OCI-LY1 (cell line): ENCODE data around the gene SLC2A5.

Experiments
- H2AFZ ChIP-seq: fragments of 200-600 bp; sonication (generic), shearing (Covaris generic); 2 replicates; pipeline ENCODE4 v1.6.0; 2014; ENCODE audit warnings: antibody characterized with exemption, mild to moderate bottlenecking, low read length
- H3F3A ChIP-seq: fragments of 200-600 bp; sonication (generic), shearing (Covaris generic); 2 replicates; pipeline ENCODE4 v1.6.0; 2014; ENCODE audit warnings: mild to moderate bottlenecking, antibody characterized with exemption, low read length, moderate library complexity; ENCODE audit not compliant: insufficient read depth
- H3K27ac ChIP-seq: fragments of 200-600 bp; sonication (generic); 2 replicates; pipeline ENCODE4 v1.5.1; 2014; ENCODE audit warnings: low read length, mixed run types, mild to moderate bottlenecking, low read depth; ENCODE audit not compliant: poor library complexity, severe bottlenecking
- H3K27me3 ChIP-seq: fragments of 200-600 bp; sonication (generic); 2 replicates; pipeline ENCODE4 v1.6.0; 2014; ENCODE audit warnings: antibody characterized with exemption, mild to moderate bottlenecking, low read length, moderate library complexity; ENCODE audit not compliant: insufficient read depth
- H3K36me3 ChIP-seq: fragments of 200-600 bp; sonication (generic); 2 replicates; pipeline ENCODE4 v1.6.1; 2014; ENCODE audit warnings: mild to moderate bottlenecking, antibody characterized with exemption, low read length, moderate library complexity, mixed read lengths; ENCODE audit not compliant: insufficient read depth
- H3K4me1 ChIP-seq: fragments of 200-600 bp; sonication (generic); 2 replicates; pipeline ENCODE4 v1.5.1; 2014; ENCODE audit warnings: mild to moderate bottlenecking, low read length, moderate library complexity; ENCODE audit not compliant: insufficient read depth, severe bottlenecking
- H3K4me2 ChIP-seq: fragments of 200-600 bp; sonication (generic), shearing (Covaris generic); 2 replicates; pipeline ENCODE4 v1.6.1; 2014; ENCODE audit warnings: low read length
- H3K4me3 ChIP-seq: fragments of 200-600 bp; sonication (generic); 2 replicates; pipeline ENCODE4 v1.5.1; 2014; ENCODE audit warnings: low read length, low read depth, mild to moderate bottlenecking, mixed read lengths; ENCODE audit not compliant: poor library complexity, severe bottlenecking
- H3K79me2 ChIP-seq: fragments of 200-600 bp; shearing (Covaris generic); 2 replicates; pipeline ENCODE4 v1.6.1; 2016; ENCODE audit warnings: mixed run types, low read length, mixed read lengths; ENCODE audit not compliant: insufficient read depth
- H3K9ac ChIP-seq: fragments of 200-600 bp; sonication (generic), shearing (Covaris generic); 2 replicates; pipeline ENCODE4 v1.6.1; 2014; ENCODE audit warnings: mild to moderate bottlenecking, low read length, mixed read lengths
- H3K9me2 ChIP-seq: fragments of 200-600 bp; sonication (generic), shearing (Covaris generic); 2 replicates; pipeline ENCODE4 v1.6.1; 2014; ENCODE audit warnings: low read depth, mild to moderate bottlenecking, low read length, mixed read lengths
- H3K9me3 ChIP-seq: fragments of 200-600 bp; shearing (Covaris generic); 2 replicates; pipeline ENCODE4 v1.6.1; 2014; ENCODE audit warnings: low read length, mixed read lengths
- H4K20me1 ChIP-seq: fragments of 200-600 bp; sonication (generic), shearing (Covaris generic); 2 replicates; pipeline ENCODE4 v1.6.0; 2016; ENCODE audit warnings: mild to moderate bottlenecking, low read length; ENCODE audit not compliant: insufficient read depth
- EZH2 ChIP-seq: fragments of 200-600 bp; sonication (generic), shearing (Covaris generic); IDR thresholded peaks from 2 replicates; pipeline ENCODE4 v1.8.0; 2017; ENCODE audit warnings: borderline replicate concordance, mixed run types, mild to moderate bottlenecking, antibody characterized with exemption, low read length, moderate library complexity, mixed read lengths
- TF ChIP-seq, protein P1 (sequence below): fragments of 200-600 bp; sonication (generic), shearing (Covaris generic); IDR thresholded peaks from 2 replicates; pipeline ENCODE4 v1.5.1; 2017; ENCODE audit warnings: mild to moderate bottlenecking, antibody characterized with exemption, low read length, moderate library complexity, mixed read lengths

Gene SLC2A5

DNA sequence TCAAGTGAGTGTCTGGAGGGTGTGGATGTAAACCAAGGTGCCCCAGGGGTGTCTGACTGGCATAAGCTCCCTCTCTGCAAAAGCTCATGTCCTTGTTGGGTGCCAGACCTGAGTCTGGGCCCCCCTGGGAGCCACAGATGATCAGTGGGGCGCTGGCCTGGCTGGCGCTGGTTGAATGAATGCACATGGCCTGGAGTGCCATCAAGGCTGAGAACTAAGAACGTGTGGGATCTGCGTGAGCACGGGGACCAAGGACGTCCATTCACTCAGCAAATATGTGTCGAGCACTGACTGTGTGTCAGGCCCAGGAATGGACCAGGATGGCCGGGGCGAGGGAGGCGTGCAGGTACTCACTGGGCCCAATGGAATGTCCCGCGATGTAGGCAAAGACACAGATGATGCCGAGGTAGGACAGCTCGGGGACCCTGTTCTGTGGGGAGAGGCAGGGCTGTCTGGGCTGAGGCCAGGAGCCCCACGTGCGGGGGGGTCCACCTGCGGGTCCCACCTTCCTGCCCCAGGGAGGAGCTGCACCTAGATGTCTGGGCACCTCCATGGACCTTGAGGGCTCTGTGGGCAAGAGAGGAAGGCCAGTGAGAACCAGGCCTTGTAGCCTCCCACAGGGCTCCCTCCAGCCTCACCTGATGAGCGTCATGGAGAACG, 62.3 kb downstream of the SLC2A5 start:
- TF ChIP-seq, protein P1, sequence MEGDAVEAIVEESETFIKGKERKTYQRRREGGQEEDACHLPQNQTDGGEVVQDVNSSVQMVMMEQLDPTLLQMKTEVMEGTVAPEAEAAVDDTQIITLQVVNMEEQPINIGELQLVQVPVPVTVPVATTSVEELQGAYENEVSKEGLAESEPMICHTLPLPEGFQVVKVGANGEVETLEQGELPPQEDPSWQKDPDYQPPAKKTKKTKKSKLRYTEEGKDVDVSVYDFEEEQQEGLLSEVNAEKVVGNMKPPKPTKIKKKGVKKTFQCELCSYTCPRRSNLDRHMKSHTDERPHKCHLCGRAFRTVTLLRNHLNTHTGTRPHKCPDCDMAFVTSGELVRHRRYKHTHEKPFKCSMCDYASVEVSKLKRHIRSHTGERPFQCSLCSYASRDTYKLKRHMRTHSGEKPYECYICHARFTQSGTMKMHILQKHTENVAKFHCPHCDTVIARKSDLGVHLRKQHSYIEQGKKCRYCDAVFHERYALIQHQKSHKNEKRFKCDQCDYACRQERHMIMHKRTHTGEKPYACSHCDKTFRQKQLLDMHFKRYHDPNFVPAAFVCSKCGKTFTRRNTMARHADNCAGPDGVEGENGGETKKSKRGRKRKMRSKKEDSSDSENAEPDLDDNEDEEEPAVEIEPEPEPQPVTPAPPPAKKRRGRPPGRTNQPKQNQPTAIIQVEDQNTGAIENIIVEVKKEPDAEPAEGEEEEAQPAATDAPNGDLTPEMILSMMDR = no peak
- no peak for TF ChIP-seq EZH2
- no peak overlapping the region for H3K27ac ChIP-seq
- H3K27me3 ChIP-seq = no peaks in the 10 kb centered on the region; the same call in 1 of the 2 replicates
- H4K20me1 ChIP-seq = no peaks in the 10 kb centered on the region
- H3K9me3 ChIP-seq = no peaks in the 10 kb centered on the region
- no peaks in the 10 kb centered on the region for H3F3A ChIP-seq
- no peak overlapping the region for H2AFZ ChIP-seq
- H3K4me2 ChIP-seq = no peak overlapping the region
- H3K4me3 ChIP-seq = no peak overlapping the region
- no peak overlapping the region for H3K9ac ChIP-seq
- no peaks in the 10 kb centered on the region for H3K79me2 ChIP-seq
- no peaks in the 10 kb centered on the region for H3K36me3 ChIP-seq
- H3K9me2 ChIP-seq = no peaks in the 10 kb centered on the region
- H3K4me1 ChIP-seq = peaks cover 48% of the 10 kb centered on the region

GRCh38 chr1:9005395-9005708, 64.1 kb downstream of the SLC2A5 start:
- H3F3A ChIP-seq = no peaks in the 10 kb centered on the region
- H2AFZ ChIP-seq = no peak overlapping the region
- H3K27ac ChIP-seq = no peak overlapping the region
- H3K4me3 ChIP-seq = no peak overlapping the region
- no peaks in the 10 kb centered on the region for H4K20me1 ChIP-seq
- H3K9me3 ChIP-seq = no peaks in the 10 kb centered on the region
- no peak overlapping the region for H3K9ac ChIP-seq
- H3K36me3 ChIP-seq = no peaks in the 10 kb centered on the region
- H3K9me2 ChIP-seq = no peaks in the 10 kb centered on the region
- peaks cover 36% of the 10 kb centered on the region for H3K4me1 ChIP-seq
- no peaks in the 10 kb centered on the region for H3K79me2 ChIP-seq
- peaks cover 5% of the 10 kb centered on the region; the same call in 1 of the 2 replicates for H3K27me3 ChIP-seq
- H3K4me2 ChIP-seq = no peak overlapping the region
- TF ChIP-seq, protein P1 = no peak
- no peak for TF ChIP-seq EZH2

DNA sequence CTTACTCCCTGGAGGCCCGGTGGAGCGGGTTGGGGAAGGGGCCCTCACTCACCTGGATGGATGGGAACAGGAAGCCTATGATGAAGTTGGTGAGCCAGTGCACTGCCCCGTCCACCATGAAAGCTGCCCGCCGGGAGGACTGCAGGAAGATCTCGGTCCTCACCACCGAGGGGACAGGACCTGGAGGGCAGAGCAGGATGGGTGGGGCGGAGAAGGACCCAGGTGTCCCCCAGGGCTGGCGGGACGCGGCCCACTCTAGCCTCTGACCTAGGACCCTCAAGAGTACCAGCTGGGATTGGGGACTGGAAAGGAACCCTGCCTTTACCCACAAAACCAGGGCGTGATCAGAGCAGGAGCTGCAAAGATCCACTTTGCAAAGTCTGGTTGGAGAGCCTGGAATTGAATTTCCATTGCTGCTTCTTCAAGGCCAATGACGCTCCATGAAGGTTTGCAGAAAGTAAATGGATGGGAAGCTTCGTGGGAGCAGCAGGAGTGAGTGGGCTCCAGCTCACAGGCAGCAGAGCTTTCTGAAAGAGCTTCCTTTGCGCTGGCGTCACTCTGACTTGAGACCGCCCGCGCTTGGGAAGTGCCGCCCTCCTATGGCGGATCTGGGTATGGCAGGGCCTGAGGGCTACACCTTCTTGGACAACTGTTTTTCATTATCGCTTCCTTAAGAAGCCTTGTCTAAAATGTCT, 64.6 kb downstream of the SLC2A5 start:
- peak overlapping the region; percentile 12; the same call in 1 of the 2 replicates for H3K4me2 ChIP-seq
- no peaks in the 10 kb centered on the region for H3K9me2 ChIP-seq
- no peak overlapping the region for H2AFZ ChIP-seq
- H3K9ac ChIP-seq = no peak overlapping the region; the same call in 1 of the 2 replicates
- no peaks in the 10 kb centered on the region for H4K20me1 ChIP-seq
- no peaks in the 10 kb centered on the region for H3K9me3 ChIP-seq
- H3K27ac ChIP-seq = no peak overlapping the region
- peaks cover 30% of the 10 kb centered on the region for H3K4me1 ChIP-seq
- no peaks in the 10 kb centered on the region for H3K36me3 ChIP-seq
- H3K4me3 ChIP-seq = no peak overlapping the region
- H3K27me3 ChIP-seq = peaks cover 5% of the 10 kb centered on the region; the same call in 1 of the 2 replicates
- H3F3A ChIP-seq = no peaks in the 10 kb centered on the region
- no peak for TF ChIP-seq EZH2
- TF ChIP-seq, protein P1 = peak; percentile 93
- H3K79me2 ChIP-seq = no peaks in the 10 kb centered on the region
